ENCODE measurements around the gene RNLS.

Gene RNLS

DNA sequence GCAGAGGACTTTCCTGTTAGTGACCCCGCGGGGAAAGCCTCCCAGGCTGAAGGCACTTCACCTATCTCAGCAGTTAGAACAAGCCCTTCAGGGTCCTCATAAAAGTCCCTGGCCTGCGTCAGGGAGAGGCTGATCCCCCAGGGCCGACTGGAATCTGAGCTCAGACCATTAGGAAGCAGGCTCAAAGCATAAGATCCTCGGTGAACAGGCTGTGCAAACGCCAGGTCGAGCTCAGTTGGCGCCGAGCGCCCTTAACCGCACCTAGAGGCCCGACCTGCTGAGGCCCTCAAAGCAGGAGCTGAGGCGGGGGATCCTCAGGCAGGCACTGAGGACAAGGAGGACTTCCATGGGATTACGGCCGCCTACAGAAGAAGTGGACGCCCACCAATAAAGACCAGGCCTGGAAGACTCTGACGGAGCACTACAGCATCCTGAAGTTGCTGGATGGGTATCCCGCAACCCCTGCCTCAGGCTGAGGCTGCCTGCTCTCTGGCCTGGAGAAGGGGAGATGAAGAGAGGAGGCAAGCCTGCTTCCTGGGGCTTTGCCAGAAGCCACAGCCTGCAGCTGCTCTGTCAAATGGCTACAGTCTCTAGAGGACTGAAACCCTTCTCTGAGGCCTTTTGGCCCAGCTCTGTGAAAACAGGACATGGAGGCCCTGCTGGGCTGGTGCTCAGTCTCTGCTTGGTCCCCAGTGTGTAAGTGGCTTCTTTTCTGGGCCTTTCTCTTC is 33.3 kb upstream of the RNLS start:
- TF ChIP-seq, protein P1, sequence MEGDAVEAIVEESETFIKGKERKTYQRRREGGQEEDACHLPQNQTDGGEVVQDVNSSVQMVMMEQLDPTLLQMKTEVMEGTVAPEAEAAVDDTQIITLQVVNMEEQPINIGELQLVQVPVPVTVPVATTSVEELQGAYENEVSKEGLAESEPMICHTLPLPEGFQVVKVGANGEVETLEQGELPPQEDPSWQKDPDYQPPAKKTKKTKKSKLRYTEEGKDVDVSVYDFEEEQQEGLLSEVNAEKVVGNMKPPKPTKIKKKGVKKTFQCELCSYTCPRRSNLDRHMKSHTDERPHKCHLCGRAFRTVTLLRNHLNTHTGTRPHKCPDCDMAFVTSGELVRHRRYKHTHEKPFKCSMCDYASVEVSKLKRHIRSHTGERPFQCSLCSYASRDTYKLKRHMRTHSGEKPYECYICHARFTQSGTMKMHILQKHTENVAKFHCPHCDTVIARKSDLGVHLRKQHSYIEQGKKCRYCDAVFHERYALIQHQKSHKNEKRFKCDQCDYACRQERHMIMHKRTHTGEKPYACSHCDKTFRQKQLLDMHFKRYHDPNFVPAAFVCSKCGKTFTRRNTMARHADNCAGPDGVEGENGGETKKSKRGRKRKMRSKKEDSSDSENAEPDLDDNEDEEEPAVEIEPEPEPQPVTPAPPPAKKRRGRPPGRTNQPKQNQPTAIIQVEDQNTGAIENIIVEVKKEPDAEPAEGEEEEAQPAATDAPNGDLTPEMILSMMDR (IDR thresholded peaks at IDR 0.05; ENCODE audit: control insufficient read depth, insufficient read depth, low read depth, low read length, missing control alignments): no peak
- no peak overlapping the region for H3K4me3 ChIP-seq (ENCODE audit: control insufficient read depth, low read depth, low read length)
- no peak for DNase-seq (ENCODE audit: low read depth)

DNA sequence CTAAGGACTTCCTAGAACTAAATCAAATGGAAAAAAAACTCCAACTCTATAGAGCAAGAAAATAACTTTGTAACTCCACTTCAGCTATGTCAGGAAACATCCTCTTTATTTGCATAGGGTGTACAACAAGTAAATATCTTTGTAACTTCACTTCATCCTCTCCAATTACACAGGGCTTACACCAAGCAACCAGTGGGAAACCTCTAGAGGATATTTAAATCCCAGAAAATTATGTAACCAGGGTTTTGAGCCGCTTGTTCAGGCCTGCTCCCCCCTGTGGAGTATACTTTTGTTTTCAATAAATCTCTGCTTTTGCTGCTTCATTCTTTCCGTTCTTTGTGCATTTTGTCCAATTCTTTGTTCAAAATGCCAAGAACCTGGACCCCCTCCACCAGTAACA is 25.7 kb upstream of the RNLS start:
- H3K4me3 ChIP-seq (ENCODE audit: control insufficient read depth, low read depth, low read length): no peak overlapping the region
- DNase-seq (ENCODE audit: low read depth): no peak
- TF ChIP-seq, protein P1 (IDR thresholded peaks at IDR 0.05; ENCODE audit: control insufficient read depth, insufficient read depth, low read depth, low read length, missing control alignments): no peak

DNA sequence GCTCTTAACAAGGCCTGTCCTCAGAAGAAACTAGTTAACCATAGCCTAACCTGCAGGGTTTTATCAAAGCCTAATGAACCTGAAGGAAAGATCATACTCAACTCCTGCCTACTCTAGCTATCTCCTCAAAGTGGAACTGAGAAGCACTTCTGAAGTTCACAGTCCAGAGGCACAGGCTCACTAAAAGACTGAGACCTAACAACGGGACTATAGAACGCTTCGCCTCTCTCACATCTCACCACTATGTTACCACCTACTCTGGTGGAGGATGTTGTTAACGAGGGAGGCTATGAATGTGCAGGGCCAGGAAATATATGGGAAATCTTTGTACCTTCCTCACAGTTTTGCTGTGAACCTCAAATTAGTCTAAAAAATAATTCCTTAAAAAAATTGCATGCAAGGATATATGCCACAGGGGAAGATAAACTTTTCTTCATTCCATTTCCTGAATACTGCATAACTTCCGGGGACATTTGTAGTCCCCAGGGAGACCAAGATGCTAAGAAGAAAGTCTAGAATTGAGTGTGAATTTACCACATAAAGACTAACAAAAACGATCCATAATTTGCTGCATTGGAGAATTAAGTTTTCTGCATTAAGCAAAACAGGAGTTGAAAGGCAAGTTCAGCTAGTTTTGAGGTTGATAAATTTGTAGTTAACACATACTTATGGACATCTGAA is 25.1 kb upstream of the RNLS start:
- DNase-seq (ENCODE audit: low read depth): no peak
- TF ChIP-seq, protein P1 (IDR thresholded peaks at IDR 0.05; ENCODE audit: control insufficient read depth, insufficient read depth, low read depth, low read length, missing control alignments): no peak
- no peak overlapping the region for H3K4me3 ChIP-seq (ENCODE audit: control insufficient read depth, low read depth, low read length)

DNA sequence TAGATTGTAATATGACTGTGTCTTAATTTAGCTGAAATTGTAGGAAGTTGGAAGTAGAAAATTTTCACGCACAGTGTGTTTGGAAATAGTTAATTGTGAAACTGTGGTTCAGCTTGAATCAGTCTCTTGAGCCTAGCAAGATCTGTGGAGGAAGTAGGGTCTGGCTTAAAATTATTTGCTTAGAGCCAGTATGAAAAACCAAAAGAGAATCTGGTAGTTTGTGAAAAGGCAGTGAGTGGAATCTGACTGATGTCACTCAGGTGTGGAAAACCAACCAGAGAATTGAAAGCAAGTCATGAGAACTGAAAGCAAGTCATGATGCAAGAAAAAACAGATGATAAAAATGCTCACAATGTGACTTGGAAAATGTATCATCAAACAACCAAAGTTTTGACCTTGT is 14.9 kb upstream of the RNLS start:
- H3K4me3 ChIP-seq (ENCODE audit: control insufficient read depth, low read depth, low read length): no peak overlapping the region
- TF ChIP-seq, protein P1 (IDR thresholded peaks at IDR 0.05; ENCODE audit: control insufficient read depth, insufficient read depth, low read depth, low read length, missing control alignments): no peak
- DNase-seq (ENCODE audit: low read depth): no peak

DNA sequence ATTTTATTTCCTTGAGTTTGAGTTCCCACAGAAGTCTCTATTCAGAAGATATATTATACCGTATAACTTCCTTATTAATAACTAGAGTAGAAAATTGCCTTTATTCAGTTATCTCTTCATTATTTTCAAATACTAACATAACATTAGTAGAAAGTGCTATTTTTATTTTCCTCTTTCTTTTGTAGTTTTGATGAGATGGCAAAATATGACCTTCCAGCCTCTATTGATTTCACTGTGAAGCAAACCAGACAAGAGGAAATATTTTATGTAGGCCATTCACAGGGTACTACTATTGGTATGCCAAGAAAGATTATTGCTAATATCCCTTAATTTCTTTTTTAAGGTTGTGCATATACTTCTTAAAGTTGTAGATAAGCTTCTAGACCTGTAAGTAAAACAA is 11.4 kb upstream of the RNLS start:
- DNase-seq (ENCODE audit: low read depth): no peak
- no peak overlapping the region for H3K4me3 ChIP-seq (ENCODE audit: control insufficient read depth, low read depth, low read length)
- TF ChIP-seq, protein P1 (IDR thresholded peaks at IDR 0.05; ENCODE audit: control insufficient read depth, insufficient read depth, low read depth, low read length, missing control alignments): no peak

DNA sequence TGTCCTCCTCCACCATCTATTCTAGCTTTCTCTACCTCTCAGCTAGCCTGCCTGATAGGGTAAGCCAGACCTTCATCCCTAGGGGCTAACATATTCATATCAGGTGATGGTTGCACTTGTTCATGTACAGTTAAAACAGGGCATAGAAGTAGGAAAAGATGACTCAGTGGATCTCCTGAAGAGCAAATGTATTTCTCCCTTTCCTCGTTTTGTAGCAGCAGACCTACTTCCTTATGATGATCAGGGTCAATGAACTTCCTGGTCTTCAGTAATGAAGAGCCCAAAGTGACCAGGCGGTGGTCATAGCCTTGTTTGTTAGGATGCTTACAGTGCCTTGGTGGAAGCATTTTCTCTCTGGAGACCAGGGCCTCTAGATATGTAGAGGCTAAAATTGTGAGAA is 9.8 kb upstream of the RNLS start:
- H3K4me3 ChIP-seq (ENCODE audit: control insufficient read depth, low read depth, low read length): no peak overlapping the region
- DNase-seq (ENCODE audit: low read depth): no peak
- TF ChIP-seq, protein P1 (IDR thresholded peaks at IDR 0.05; ENCODE audit: control insufficient read depth, insufficient read depth, low read depth, low read length, missing control alignments): no peak

Measured in AG09309 (cell line).